Activated CD4-positive, CD25-positive, alpha-beta regulatory T cell (primary cell): Measurements from ENCODE around the gene CYSLTR1.
"Not testable (repeated sequence)": the region's sequence is repeated elsewhere in the genome, so short reads cannot be mapped to it uniquely, and the experiment has no call there.

Source experiments
- DNase-seq, 4 experiments: peaks; one replicate each; lab custom pipeline; 2025; lab: John Stamatoyannopoulos, UW

Gene CYSLTR1

DNA sequence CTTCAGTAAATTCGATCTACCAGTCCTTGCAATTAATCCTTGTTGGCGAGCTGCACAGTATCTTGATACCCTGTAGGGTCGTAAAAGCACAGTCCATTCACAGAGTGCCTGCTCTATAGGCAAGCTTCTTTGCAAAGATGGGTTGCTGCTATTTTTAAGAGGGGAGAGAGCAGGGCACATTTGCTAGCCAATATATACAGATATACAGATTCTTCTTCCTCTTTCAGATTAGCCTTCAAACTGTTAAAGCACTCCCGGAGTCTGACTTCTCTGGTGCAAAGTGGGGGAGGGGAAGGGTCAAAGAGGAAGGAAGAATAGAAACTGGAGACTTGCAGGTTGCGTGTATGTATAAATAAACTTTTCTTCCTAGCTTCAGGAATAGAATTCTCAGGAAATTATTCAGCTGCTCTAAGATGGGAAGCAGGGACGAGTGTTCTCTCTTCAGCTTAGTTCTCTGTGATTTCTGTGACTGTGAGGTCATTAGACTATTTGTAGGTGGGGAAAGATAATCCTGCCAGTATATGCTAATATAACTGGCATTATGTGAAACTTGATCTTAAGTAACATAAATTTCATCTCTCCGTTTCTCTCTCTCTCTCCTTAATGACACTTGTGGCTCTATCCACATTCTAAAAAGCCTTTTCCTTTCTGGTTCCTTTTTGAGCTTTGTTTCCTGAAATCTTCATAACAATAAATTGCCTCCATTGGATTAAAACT lies at the start of gene CYSLTR1:
Gene CYSLTR1 (minus strand): TSS at position 242 of the 717 bp plus-strand sequence. CDS start 53,865 bp downstream, outside the sequence.
- no peak for DNase-seq

- no peak for DNase-seq
Measured at GRCh38 chrX:78377186-78377585, 49.8 kb upstream of the CYSLTR1 start.

DNA sequence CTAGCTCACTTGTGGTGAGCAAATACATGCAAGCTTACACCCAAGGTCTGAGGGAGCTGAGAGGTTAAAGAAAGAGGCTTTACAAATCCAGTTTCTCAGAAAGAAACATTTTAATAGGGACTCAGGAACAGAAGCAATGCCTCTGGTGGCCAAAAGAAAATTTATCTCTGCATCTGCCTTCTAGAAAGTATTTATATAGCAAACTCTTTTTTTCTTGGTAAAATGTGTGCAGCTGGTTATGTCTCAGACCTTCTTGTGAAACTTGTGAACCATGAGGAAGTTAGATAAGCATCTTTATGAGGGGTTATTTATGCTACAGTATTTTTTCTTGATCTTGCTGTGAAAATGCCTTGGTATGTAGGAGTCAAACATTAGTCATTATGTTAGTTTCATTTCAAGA lies 48.5 kb upstream of the CYSLTR1 start:
- DNase-seq, result no peak

DNA sequence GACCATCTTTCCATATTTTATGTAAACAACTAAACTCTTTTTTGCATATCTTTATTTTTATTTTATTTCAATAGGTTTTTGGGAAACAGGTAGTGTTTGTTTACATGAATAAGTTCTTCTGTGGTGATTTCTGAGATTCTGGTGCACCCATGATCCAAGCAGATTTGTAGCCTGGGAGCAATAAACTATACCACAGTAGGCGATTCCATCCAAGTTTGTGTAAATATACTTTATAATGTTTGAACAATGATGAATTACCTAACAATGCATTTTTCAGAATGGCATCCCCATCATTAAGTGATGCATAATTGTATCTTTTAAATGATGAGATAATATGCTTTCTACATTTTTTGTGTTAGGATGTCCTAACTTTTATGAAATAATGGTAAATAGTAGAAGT lies 39.2 kb upstream of the CYSLTR1 start:
- no peak for DNase-seq

GRCh38 chrX:78357342-78358055 lies 30.1 kb upstream of the CYSLTR1 start:
- DNase-seq, result no peak

GRCh38 chrX:78333521-78333920 lies 6.1 kb upstream of the CYSLTR1 start:
- DNase-seq, result no peak

GRCh38 chrX:78331708-78332107 lies 4.3 kb upstream of the CYSLTR1 start:
- no peak for DNase-seq

DNA sequence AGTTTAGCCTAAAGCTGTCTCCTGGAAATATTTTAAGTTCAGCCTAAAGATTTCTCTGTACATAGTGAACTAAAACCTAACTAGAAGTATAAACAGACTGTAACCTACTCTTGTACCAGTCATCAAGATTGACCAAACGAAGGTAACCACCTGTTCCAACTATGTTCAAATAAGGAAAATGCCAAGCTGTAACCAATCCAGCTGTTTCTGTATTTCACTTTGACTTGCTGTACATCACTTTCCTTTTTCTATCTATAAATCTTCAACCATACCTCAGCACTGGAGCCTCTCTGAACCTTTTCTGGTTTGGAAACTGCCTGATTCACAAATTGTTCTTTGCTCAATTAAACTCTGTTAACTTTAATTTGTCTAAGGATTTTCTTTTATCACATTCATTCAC lies 3.1 kb upstream of the CYSLTR1 start:
- DNase-seq, result no peak

DNA sequence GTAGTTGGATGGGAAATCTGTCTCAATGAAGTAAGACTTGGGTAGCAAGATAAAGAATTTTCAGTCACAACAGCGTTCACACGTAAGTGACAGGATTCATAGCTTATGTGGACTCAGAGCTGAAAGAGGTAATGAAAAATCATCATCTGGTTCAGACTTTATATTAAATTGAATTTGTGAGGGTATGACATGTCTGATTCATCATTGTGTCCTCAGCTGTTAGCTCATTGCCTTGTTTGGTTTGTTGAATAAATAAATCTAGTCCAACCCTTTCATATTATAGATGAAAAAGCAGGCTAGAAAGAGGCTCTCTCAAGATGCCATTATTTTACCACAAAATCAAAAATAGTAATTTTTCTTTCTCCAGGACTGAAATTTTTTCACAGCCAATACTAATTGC lies 2.7 kb upstream of the CYSLTR1 start:
- no peak for DNase-seq

- peak in 1 of 4 experiments; percentile 1 for DNase-seq
Measured at GRCh38 chrX:78329486-78329885, 2.1 kb upstream of the CYSLTR1 start.

- no peak for DNase-seq
Measured at GRCh38 chrX:78326401-78326800, 1.0 kb downstream of the CYSLTR1 start.

DNA sequence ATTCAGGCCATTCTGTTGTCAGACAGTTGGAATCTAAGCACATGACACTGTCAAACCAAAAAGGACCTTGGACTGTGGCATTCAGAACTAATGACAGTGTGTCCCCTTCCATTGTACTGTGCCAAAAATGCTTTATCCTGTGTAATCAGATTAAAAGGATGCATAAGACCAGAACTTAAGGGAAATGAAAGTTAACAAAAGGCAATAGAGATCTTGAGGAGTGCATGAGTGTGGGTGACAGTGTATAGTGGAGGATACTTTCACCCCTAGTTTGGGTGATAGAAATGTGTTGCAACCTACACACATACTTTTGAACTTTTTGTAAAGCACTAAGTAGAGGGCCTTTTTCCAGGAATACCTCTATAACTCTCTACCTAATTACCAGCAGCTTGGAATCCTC lies 4.5 kb downstream of the CYSLTR1 start:
- no peak for DNase-seq

- peak in 1 of 4 experiments; percentile 18 for DNase-seq
Measured at GRCh38 chrX:78321809-78322208, 5.6 kb downstream of the CYSLTR1 start.

- no peak for DNase-seq
Measured at GRCh38 chrX:78316265-78316664, 11.1 kb downstream of the CYSLTR1 start.

GRCh38 chrX:78315745-78316144 lies 11.7 kb downstream of the CYSLTR1 start:
- no peak for DNase-seq

GRCh38 chrX:78314561-78314960 lies 12.8 kb downstream of the CYSLTR1 start:
- peak in 1 of 4 experiments; percentile 0 for DNase-seq

DNA sequence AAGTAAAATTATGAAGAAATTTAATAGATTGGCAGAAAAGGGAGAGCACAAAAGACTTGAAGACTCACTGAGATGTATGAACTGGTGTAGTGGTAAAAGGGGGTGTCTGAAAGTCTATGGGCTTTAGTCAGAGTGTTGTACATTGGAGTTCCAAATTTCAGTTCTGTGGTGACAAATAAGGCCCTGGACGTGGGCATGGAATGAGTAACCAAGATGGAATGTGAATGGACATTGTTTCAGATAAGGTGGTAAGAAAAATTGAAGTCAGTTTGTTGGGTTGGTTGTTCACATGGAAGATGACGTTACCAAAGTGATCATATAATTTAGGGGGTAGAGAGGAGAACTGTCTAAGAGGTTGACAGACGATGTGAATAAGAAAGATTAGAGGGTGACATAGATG lies 13.9 kb downstream of the CYSLTR1 start:
- no peak for DNase-seq

- no peak for DNase-seq
Measured at GRCh38 chrX:78307665-78308064, 19.7 kb downstream of the CYSLTR1 start.

- DNase-seq, result no peak
Measured at GRCh38 chrX:78303086-78303485, 24.3 kb downstream of the CYSLTR1 start.

- DNase-seq, result not testable (repeated sequence)
Measured at GRCh38 chrX:78300933-78301332, 26.5 kb downstream of the CYSLTR1 start.

GRCh38 chrX:78283511-78283910 lies 43.9 kb downstream of the CYSLTR1 start:
- DNase-seq, result no peak

DNA sequence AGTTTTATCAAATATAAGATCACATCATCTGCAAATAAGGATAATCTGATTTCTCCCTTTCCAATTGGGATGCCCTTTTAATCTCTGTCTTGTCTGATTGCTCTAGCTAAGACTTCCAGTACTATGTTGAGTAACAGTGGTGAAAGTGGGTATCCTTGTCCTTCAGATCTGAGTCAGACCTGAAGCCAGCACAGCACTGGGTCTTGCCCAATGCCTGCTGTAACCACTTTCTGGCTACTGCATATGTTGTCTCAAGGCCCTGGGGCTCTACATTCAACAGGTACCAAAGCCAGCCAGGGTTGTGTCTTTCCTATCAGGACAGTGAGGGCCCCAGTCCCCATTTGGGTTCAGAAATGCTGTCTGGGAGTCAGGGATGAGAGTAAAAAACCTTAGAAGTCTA lies 90.3 kb downstream of the CYSLTR1 start:
- no peak for DNase-seq

- DNase-seq, result not testable (repeated sequence)
Measured at GRCh38 chrX:78226047-78226446, 101.4 kb downstream of the CYSLTR1 start.
